PC-3 (cell line): ENCODE measurements around the gene TRIOBP.

Experiments
- CTCF ChIP-seq: fragments of 300-600 bp; sonication (generic); conservative IDR thresholded peaks from 2 replicates; pipeline ENCODE4 v1.5.1; 2017; ENCODE audit warnings: antibody characterized with exemption, low read depth, mild to moderate bottlenecking, low read length
- EZH2phosphoT487 ChIP-seq: fragments of 300-600 bp; sonication (generic); IDR thresholded peaks from 2 replicates; pipeline ENCODE4 v1.6.1; 2018; ENCODE audit warnings: mild to moderate bottlenecking, antibody characterized with exemption, low read length, borderline replicate concordance

- TF ChIP-seq CTCF = no peak
- TF ChIP-seq EZH2phosphoT487 = no peak
These were observed 68.7 kb downstream of the TRIOBP start for GRCh38 chr22:37765498-37765897.
